ENCODE results near the gene PIP5KL1.

Gene PIP5KL1

GRCh38 chr9:127968700-127969383 lies 38.3 kb upstream of the PIP5KL1 start:
- peak; percentile 86 for DNase-seq (ENCODE audit: low read depth)

- no peak for DNase-seq (ENCODE audit: low read depth)
These were observed 37.5 kb upstream of the PIP5KL1 start for GRCh38 chr9:127968042-127968441.

GRCh38 chr9:127967151-127967809 lies 36.7 kb upstream of the PIP5KL1 start:
- no peak for DNase-seq (ENCODE audit: low read depth)

- DNase-seq (ENCODE audit: low read depth) = no peak
These were observed 36.0 kb upstream of the PIP5KL1 start for GRCh38 chr9:127966416-127967150.

GRCh38 chr9:127965953-127966352 lies 35.4 kb upstream of the PIP5KL1 start:
- no peak for DNase-seq (ENCODE audit: low read depth)

GRCh38 chr9:127963359-127964064 lies 32.9 kb upstream of the PIP5KL1 start:
- no peak for DNase-seq (ENCODE audit: low read depth)

GRCh38 chr9:127963041-127963358 lies 32.4 kb upstream of the PIP5KL1 start:
- DNase-seq (ENCODE audit: low read depth) = no peak

- no peak for DNase-seq (ENCODE audit: low read depth)
These were observed 31.7 kb upstream of the PIP5KL1 start for GRCh38 chr9:127962278-127962677.

GRCh38 chr9:127961613-127962155 lies 31.1 kb upstream of the PIP5KL1 start:
- DNase-seq (ENCODE audit: low read depth) = no peak

- no peak for DNase-seq (ENCODE audit: low read depth)
These were observed 30.5 kb upstream of the PIP5KL1 start for GRCh38 chr9:127961155-127961490.

GRCh38 chr9:127960410-127961154 lies 30.0 kb upstream of the PIP5KL1 start:
- no peak for DNase-seq (ENCODE audit: low read depth)

- DNase-seq (ENCODE audit: low read depth) = no peak
These were observed 29.3 kb upstream of the PIP5KL1 start for GRCh38 chr9:127959841-127960409.

- DNase-seq (ENCODE audit: low read depth) = no peak
These were observed 28.8 kb upstream of the PIP5KL1 start for GRCh38 chr9:127959398-127959797.

- no peak for DNase-seq (ENCODE audit: low read depth)
These were observed 28.2 kb upstream of the PIP5KL1 start for GRCh38 chr9:127958728-127959127.

- DNase-seq (ENCODE audit: low read depth) = no peak
These were observed 24.9 kb upstream of the PIP5KL1 start for GRCh38 chr9:127955294-127956015.

GRCh38 chr9:127954831-127955293 lies 24.3 kb upstream of the PIP5KL1 start:
- no peak for DNase-seq (ENCODE audit: low read depth)

- DNase-seq (ENCODE audit: low read depth) = no peak
These were observed 23.4 kb upstream of the PIP5KL1 start for GRCh38 chr9:127953768-127954505.

GRCh38 chr9:127953154-127953553 lies 22.6 kb upstream of the PIP5KL1 start:
- no peak for DNase-seq (ENCODE audit: low read depth)

- DNase-seq (ENCODE audit: low read depth) = no peak
These were observed 20.1 kb upstream of the PIP5KL1 start for GRCh38 chr9:127950513-127951289.
